Measurements from ENCODE around the gene SLC33A1. TPM values are rescaled to one million over a fixed set of nuclear protein-coding genes. Genes with fewer than 3 reads are reported as not detected.
"Not testable (repeated sequence)": the region's sequence is repeated elsewhere in the genome, so short reads cannot be mapped to it uniquely, and the experiment has no call there.

The SLC33A1 gene
- total RNA-seq, 5 donors from 2014 or later (not counting 1 experiment from before 2014, with no cell fraction given) = 17.4 to 33.1 (median 28.5) TPM

- H3K4me1 Mint-ChIP-seq = peaks cover 36 to 48% (median 43%) of the 10 kb centered on the region in 3 donors
- H3K9me3 ChIP-seq = no peaks in the 10 kb centered on the region
- ChIA-PET POLR2A (no interaction called here), CTCF (interaction anchor here in 1 of 2 donors (0.6 kb wide), 1 partner anchor 142 kb away, joined by 3 read pairs; no protein-coding TSS in a partner anchor)
- H3K4me3 ChIP-seq (ENCODE audit: control insufficient read depth in 1 of 2, extremely low read depth in 1 of 2, low read length in 1 of 2) = no peak overlapping the region
- peaks cover 5% of the 10 kb centered on the region for H3K36me3 Mint-ChIP-seq
- H3K27ac ChIP-seq (ENCODE audit: low read length) = no peak overlapping the region
- no peaks in the 10 kb centered on the region for H3K27me3 Mint-ChIP-seq
- no peak overlapping the region for H3K4me3 Mint-ChIP-seq
- peaks cover 0 to 8% of the 10 kb centered on the region in 2 donors for H3K36me3 ChIP-seq (ENCODE audit: control insufficient read depth in 2 of 2, extremely low read depth in 1 of 2, insufficient read depth in 1 of 2, low read length in 1 of 2)
- H3K4me1 ChIP-seq (ENCODE audit: control insufficient read depth in 1 of 2, extremely low read depth in 1 of 2, insufficient read depth in 2 of 2, low read length in 2 of 2) = peaks cover 7 to 17% of the 10 kb centered on the region in 2 experiments
- no peak for DNase-seq
- no peaks in the 10 kb centered on the region for H3K27me3 ChIP-seq (replicated peaks in 1 of 2; ENCODE audit: control insufficient read depth in 2 of 2, extremely low read depth in 1 of 2, insufficient read depth in 2 of 2, low read length in 1 of 2)
- H3K27ac Mint-ChIP-seq = no peak overlapping the region
- WGBS (ENCODE audit: insufficient coverage) = no CpG with 5 or more reads among the region's 1 CpG
- ATAC-seq (replicated peaks in 1 of 4) = no peak
- no peaks in the 10 kb centered on the region for H3K9me3 Mint-ChIP-seq
Observed at GRCh38 chr3:155843569-155843968, 10.7 kb downstream of the SLC33A1 start.

- H3K27ac Mint-ChIP-seq = no peak overlapping the region
- Histone ChIP-seq H3K27me3 (replicated peaks in 1 of 2; ENCODE audit: control insufficient read depth in 2 of 2, extremely low read depth in 1 of 2, insufficient read depth in 2 of 2, low read length in 1 of 2) (no peaks in the 10 kb centered on the region), H3K9me3 (no peaks in the 10 kb centered on the region), H3K4me3 (ENCODE audit: control insufficient read depth in 1 of 2, extremely low read depth in 1 of 2, low read length in 1 of 2) (no peak overlapping the region), H3K4me1 (ENCODE audit: control insufficient read depth in 1 of 2, extremely low read depth in 1 of 2, insufficient read depth in 2 of 2, low read length in 2 of 2) (no peaks in the 10 kb centered on the region), H3K36me3 (ENCODE audit: control insufficient read depth in 2 of 2, extremely low read depth in 1 of 2, insufficient read depth in 1 of 2, low read length in 1 of 2) (peaks cover 0 to 7% of the 10 kb centered on the region in 2 donors), H3K27ac (ENCODE audit: low read length) (no peak overlapping the region)
- WGBS (ENCODE audit: insufficient coverage) = 89% methylated on average over 4 of the region's 9 CpGs
- peaks cover 17% of the 10 kb centered on the region for H3K36me3 Mint-ChIP-seq
- no peaks in the 10 kb centered on the region for H3K27me3 Mint-ChIP-seq
- H3K9me3 Mint-ChIP-seq = no peaks in the 10 kb centered on the region
- no peak for DNase-seq
- peaks cover 0 to 11% (median 7%) of the 10 kb centered on the region in 3 donors for H3K4me1 Mint-ChIP-seq
- no peak for ATAC-seq (replicated peaks in 1 of 4)
- no peak overlapping the region for H3K4me3 Mint-ChIP-seq
- ChIA-PET CTCF (interaction anchor here in 1 of 2 donors (0.6 to 1.1 kb wide), 2 partner anchors 29 to 35 kb away, joined by 3 to 4 read pairs; partner anchors contain the start of genes C3orf33 and GMPS), POLR2A (interaction anchor here in 1 of 2 donors (0.6 kb wide), 1 partner anchor 16 kb away, joined by 4 read pairs; no protein-coding TSS in a partner anchor)
Observed at GRCh38 chr3:155835341-155836071, 18.7 kb downstream of the SLC33A1 start.

GRCh38 chr3:155828490-155829098 is 25.6 kb downstream of the SLC33A1 start:
- H3K9me3 Mint-ChIP-seq; H3K27me3 Mint-ChIP-seq; H3K9me3 ChIP-seq; POLR2A ChIA-PET; H3K27ac ChIP-seq (ENCODE audit: low read length); H3K4me3 ChIP-seq (ENCODE audit: control insufficient read depth in 1 of 2, extremely low read depth in 1 of 2, low read length in 1 of 2); DNase-seq; H3K4me1 Mint-ChIP-seq; H3K27ac Mint-ChIP-seq; ATAC-seq (replicated peaks in 1 of 4); H3K4me1 ChIP-seq (ENCODE audit: control insufficient read depth in 1 of 2, extremely low read depth in 1 of 2, insufficient read depth in 2 of 2, low read length in 2 of 2); H3K27me3 ChIP-seq (replicated peaks in 1 of 2; ENCODE audit: control insufficient read depth in 2 of 2, extremely low read depth in 1 of 2, insufficient read depth in 2 of 2, low read length in 1 of 2); H3K4me3 Mint-ChIP-seq: not testable (repeated sequence)
- H3K36me3 ChIP-seq (ENCODE audit: control insufficient read depth in 2 of 2, extremely low read depth in 1 of 2, insufficient read depth in 1 of 2, low read length in 1 of 2) = peaks cover 0 to 21% of the 10 kb centered on the region in 2 donors
- CTCF ChIA-PET = interaction anchor here (0.6 to 1.7 kb wide), 2 partner anchors 22 to 114 kb away, joined by 3 to 9 read pairs; partner anchors contain the start of gene C3orf33 (in 1 of the 2)
- no CpG with 5 or more reads among the region's 13 CpGs for WGBS (ENCODE audit: insufficient coverage)
- peaks cover 21% of the 10 kb centered on the region for H3K36me3 Mint-ChIP-seq

- no peaks in the 10 kb centered on the region for H3K4me1 ChIP-seq (ENCODE audit: control insufficient read depth in 1 of 2, extremely low read depth in 1 of 2, insufficient read depth in 2 of 2, low read length in 2 of 2)
- no peak overlapping the region for H3K27ac ChIP-seq (ENCODE audit: low read length)
- H3K27me3 ChIP-seq (replicated peaks in 1 of 2; ENCODE audit: control insufficient read depth in 2 of 2, extremely low read depth in 1 of 2, insufficient read depth in 2 of 2, low read length in 1 of 2) = no peaks in the 10 kb centered on the region
- Mint-ChIP-seq H3K4me1 (no peaks in the 10 kb centered on the region), H3K4me3 (no peak overlapping the region), H3K27ac (no peak overlapping the region), H3K36me3 (peaks cover 3% of the 10 kb centered on the region), H3K9me3 (no peaks in the 10 kb centered on the region), H3K27me3 (peaks cover 5 to 6% of the 10 kb centered on the region in 2 donors)
- H3K9me3 ChIP-seq = no peaks in the 10 kb centered on the region
- ATAC-seq (replicated peaks in 1 of 4) (no peak), DNase-seq (no peak)
- H3K4me3 ChIP-seq (ENCODE audit: control insufficient read depth in 1 of 2, extremely low read depth in 1 of 2, low read length in 1 of 2) = no peak overlapping the region
- CTCF ChIA-PET = no interaction called here
- H3K36me3 ChIP-seq (ENCODE audit: control insufficient read depth in 2 of 2, extremely low read depth in 1 of 2, insufficient read depth in 1 of 2, low read length in 1 of 2) = no peaks in the 10 kb centered on the region
- POLR2A ChIA-PET = interaction anchor here in 1 of 2 donors (0.8 kb wide), 1 partner anchor 71 kb away, joined by 4 read pairs; no protein-coding TSS in a partner anchor
Observed at GRCh38 chr3:155815030-155815545, 39.1 kb downstream of the SLC33A1 start.

- CTCF ChIA-PET, H3K4me1 Mint-ChIP-seq, H3K4me3 Mint-ChIP-seq: not testable (repeated sequence)
Observed at GRCh38 chr3:155813224-155813623, 41.0 kb downstream of the SLC33A1 start.

GRCh38 chr3:155809181-155809580 is 45.0 kb downstream of the SLC33A1 start:
- Histone ChIP-seq H3K36me3 (ENCODE audit: control insufficient read depth in 2 of 2, extremely low read depth in 1 of 2, insufficient read depth in 1 of 2, low read length in 1 of 2) (no peaks in the 10 kb centered on the region), H3K27me3 (replicated peaks in 1 of 2; ENCODE audit: control insufficient read depth in 2 of 2, extremely low read depth in 1 of 2, insufficient read depth in 2 of 2, low read length in 1 of 2) (peaks cover 0 to 4% of the 10 kb centered on the region in 2 experiments), H3K27ac (ENCODE audit: low read length) (no peak overlapping the region), H3K4me1 (ENCODE audit: control insufficient read depth in 1 of 2, extremely low read depth in 1 of 2, insufficient read depth in 2 of 2, low read length in 2 of 2) (peaks cover 3 to 12% of the 10 kb centered on the region in 2 experiments), H3K9me3 (no peaks in the 10 kb centered on the region), H3K4me3 (ENCODE audit: control insufficient read depth in 1 of 2, extremely low read depth in 1 of 2, low read length in 1 of 2) (no peak overlapping the region)
- POLR2A ChIA-PET = interaction anchor here in 1 of 2 donors (0.6 kb wide), 1 partner anchor 41 kb away, joined by 3 read pairs; no protein-coding TSS in a partner anchor
- CTCF ChIA-PET = interaction anchor here in 1 of 2 donors (0.6 kb wide), 1 partner anchor 104 kb away, joined by 3 read pairs; no protein-coding TSS in a partner anchor
- no peak for DNase-seq
- Mint-ChIP-seq H3K9me3 (no peaks in the 10 kb centered on the region), H3K27ac (no peak overlapping the region), H3K36me3 (no peaks in the 10 kb centered on the region), H3K27me3 (peaks cover 6 to 15% of the 10 kb centered on the region in 2 donors), H3K4me1 (peaks cover 14 to 17% (median 17%) of the 10 kb centered on the region in 3 donors), H3K4me3 (no peak overlapping the region)
- ATAC-seq (replicated peaks in 1 of 4) = no peak

More at GRCh38 chr3:155813224-155813623, 41.0 kb downstream of the SLC33A1 start:
- H3K9me3 Mint-ChIP-seq; H3K9me3 ChIP-seq; ATAC-seq (replicated peaks in 1 of 4); DNase-seq; H3K4me3 ChIP-seq (ENCODE audit: control insufficient read depth in 1 of 2, extremely low read depth in 1 of 2, low read length in 1 of 2); H3K36me3 ChIP-seq (ENCODE audit: control insufficient read depth in 2 of 2, extremely low read depth in 1 of 2, insufficient read depth in 1 of 2, low read length in 1 of 2); H3K36me3 Mint-ChIP-seq; H3K27ac ChIP-seq (ENCODE audit: low read length); H3K27me3 ChIP-seq (replicated peaks in 1 of 2; ENCODE audit: control insufficient read depth in 2 of 2, extremely low read depth in 1 of 2, insufficient read depth in 2 of 2, low read length in 1 of 2); H3K4me1 ChIP-seq (ENCODE audit: control insufficient read depth in 1 of 2, extremely low read depth in 1 of 2, insufficient read depth in 2 of 2, low read length in 2 of 2); POLR2A ChIA-PET; H3K27ac Mint-ChIP-seq: not testable (repeated sequence)
- peaks cover 6 to 15% of the 10 kb centered on the region in 2 donors for H3K27me3 Mint-ChIP-seq
